Glomerular endothelial cell (primary cell): ENCODE data around the gene ITPK1. TPM values are rescaled to one million over a fixed set of nuclear protein-coding genes. Genes with fewer than 3 reads are reported as not detected.
"Not testable (repeated sequence)": the region's sequence is repeated elsewhere in the genome, so short reads cannot be mapped to it uniquely, and the experiment has no call there.

Source experiments
- DNase-seq: peaks from one replicate; pipeline ENCODE4 v3.0.0-alpha.2; 2011; ENCODE audit warnings: low read depth, low spot score; ENCODE audit errors: extremely low read depth
- total RNA-seq: library from RNA; depleted of rRNA; stranded (reverse); fragments of >200 nt; gene quantifications from 2 replicates; pipeline ENCODE4 v1.2.3, GENCODE V29; 2015

Gene ITPK1
- total RNA-seq, 1 donor from 2014 or later: 36.3 TPM

DNA sequence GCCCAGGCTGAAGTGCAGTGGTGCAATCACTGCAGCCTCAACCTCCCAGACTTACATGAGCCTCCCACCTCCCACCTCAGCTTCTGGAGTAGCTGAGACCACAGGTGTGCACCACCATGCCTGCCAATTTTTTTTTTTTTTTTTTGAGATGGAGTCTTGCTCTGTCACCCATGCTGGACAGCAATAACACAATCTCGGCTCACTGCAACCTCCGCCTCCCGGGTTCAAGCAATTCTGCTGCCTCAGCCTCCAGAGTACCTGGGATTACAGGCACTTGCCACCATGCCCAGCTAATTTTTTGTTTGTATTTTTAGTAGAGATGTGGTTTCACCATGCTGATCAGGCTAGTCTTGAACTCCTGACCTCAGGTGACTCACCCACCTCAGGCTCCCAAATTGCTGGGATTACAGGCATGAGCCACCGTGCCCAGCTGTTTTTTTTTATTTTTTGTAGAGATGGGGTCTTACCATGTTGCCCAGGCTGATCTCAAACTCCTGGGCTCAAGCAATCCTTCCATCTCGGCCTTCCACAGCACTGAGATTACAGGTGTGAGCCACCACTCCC is 15.6 kb upstream of the ITPK1 start:
- DNase-seq: not testable (repeated sequence)

DNA sequence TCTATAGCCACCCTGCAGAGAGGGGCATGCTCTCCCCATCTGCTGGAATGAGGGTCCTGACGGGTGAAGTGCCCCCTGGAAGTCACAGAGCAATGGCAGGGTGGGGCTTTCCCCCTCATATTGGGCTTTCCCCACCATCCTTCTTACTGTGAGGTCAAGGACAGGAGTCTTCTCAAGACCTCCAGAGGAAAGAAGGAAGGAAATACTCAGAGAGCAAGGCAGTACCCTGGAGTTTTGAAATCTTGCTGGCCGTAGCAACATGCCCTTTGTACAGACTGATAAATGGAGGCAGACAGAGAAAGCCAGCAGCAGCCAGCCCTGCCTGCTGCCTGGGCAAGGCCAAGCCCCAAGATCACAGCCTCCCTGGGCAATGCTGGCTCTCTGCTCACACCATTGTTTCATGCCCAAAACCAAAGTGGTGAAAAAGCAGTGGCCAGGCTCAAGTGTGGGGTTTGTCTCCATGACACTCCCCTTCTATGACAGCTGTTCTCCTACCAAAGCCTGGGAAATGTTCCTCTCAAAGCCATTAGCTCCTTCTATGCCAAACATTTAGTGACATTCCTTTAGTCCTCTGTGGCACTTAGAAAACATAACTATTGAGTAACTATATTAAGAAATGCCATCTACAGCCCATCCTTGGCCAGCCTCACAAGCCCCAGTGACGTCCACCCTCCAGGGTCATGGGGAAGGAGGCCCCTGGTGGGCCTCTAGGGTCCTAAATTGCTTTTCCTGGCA is 13.2 kb upstream of the ITPK1 start:
- DNase-seq: no peak

- DNase-seq: no peak
Measured at GRCh38 chr14:93126111-93126510, 10.4 kb upstream of the ITPK1 start.

GRCh38 chr14:93122826-93123225 is 7.1 kb upstream of the ITPK1 start:
- no peak for DNase-seq

DNA sequence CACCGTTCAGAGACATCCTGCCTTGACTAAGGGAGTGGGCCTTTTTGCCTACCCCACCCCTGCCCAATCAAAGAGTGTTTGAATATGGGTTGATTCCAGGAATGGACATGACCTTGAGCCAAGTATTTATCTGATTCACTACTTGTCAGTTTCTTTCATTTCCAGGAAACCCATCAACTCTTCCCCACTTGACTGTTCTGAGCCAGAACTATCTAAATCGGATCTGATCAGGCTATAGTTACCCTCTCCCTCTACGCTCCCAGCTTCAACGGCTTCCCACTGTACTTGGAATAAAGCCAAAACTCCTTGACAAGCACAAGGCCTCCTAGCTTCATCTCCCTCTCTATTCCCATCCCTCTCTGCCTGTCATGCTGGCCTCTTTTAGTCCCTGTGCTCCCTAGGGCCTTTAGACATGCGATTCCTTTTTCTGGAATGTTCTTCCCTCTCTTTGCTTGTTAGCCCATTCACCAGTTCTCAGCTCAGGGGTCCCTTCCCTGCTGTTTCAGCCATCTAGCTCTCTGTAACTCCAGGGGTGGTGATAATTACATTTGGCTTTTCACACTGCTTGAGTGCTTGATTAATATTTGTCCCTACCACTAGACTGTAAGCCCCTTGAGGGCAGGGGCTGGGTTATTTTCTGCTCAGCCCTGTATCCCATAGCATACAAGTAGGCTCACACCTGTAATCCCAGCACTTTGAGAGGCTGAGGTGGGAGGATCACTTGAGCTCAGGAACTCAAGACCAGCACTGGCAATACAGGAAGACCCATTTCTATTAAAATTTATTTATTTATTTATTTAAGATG is 5.5 kb upstream of the ITPK1 start:
- no peak for DNase-seq

- no peak for DNase-seq
Measured at GRCh38 chr14:93120517-93120916, 4.8 kb upstream of the ITPK1 start.

- no peak for DNase-seq
Measured at GRCh38 chr14:93116676-93117200, 1.0 kb upstream of the ITPK1 start.

DNA sequence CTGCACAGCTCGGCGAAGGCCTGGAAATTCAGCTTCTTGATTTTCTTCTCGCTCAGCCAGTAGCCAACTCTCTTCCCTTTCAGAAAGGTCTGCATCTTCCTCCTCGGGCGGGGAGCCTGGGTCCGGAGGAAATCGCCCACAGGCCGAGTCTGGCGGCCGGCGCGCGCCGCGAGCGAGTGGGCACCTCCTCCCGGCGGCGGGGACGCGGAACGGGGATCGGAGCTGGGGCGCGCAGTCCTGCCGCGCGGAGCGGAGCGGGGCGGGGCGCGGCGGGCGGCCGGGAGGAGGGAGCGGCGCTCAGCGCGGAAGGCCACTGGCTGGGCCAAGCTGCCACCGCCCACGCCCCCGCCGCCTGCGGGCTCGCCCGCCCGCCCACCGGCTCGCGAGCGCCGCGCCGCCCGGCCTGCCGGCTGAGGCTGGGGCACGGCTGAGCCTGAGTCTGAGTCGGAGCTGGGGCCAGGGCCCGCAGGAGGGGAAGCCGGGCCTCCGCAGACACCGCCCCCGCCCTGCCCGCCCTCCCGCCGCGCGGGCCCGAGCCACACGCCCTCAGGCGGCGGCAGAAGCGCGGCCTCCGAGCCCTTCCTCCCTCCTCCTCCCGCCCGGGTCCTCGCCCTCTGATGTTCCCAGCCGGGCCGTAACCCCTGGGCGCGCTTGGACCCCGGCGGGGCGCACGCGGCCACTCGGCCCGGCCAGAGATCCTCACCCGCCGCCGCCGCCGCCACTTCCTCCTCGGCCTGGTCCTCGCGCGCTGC is 480 bp downstream of the ITPK1 start:
- DNase-seq: no peak

DNA sequence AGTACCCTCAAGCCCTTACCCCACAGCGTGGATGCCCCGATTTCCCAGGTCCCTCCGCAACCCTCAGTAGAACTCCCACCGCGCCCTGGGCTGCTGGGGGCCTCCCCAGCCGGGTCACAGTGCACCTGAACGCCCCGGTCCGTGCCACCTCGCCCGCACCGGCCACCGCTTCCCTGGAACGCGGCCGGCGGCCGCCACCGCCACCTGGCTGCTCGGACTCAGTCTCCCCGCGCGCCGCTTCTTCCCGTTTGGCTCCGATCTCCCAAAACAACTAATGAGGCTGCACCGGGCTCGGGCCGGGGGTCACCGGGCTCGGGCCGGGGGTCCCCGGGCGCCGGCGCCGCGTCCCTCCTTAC is 1.0 kb downstream of the ITPK1 start:
- no peak for DNase-seq

- DNase-seq: no peak
Measured at GRCh38 chr14:93114068-93114710, 1.5 kb downstream of the ITPK1 start.

- DNase-seq: no peak
Measured at GRCh38 chr14:93113678-93114067, 2.1 kb downstream of the ITPK1 start.

- peak; percentile 68 for DNase-seq
Measured at GRCh38 chr14:93112891-93113677, 2.6 kb downstream of the ITPK1 start.

DNA sequence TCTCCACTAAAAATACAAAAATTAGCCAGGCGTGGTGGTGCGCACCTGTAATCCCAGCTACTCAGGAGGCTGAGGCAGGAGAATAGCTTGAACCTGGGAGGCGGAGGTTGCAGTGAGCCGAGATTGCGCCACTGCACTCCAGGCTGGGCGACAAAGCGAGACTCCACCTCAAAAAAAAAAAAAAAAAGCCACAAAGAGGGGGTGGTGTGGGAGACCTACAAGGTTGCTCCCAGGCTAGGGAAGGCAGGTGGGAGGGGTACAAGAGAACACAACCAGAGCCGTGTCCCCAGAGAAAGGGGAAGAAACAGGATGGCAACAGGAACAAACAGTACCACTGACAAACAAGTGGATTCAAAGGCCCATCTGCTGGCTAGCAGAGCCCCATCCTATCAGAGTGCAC is 4.2 kb downstream of the ITPK1 start:
- DNase-seq: not testable (repeated sequence)

- no peak for DNase-seq
Measured at GRCh38 chr14:93110856-93111419, 4.8 kb downstream of the ITPK1 start.

DNA sequence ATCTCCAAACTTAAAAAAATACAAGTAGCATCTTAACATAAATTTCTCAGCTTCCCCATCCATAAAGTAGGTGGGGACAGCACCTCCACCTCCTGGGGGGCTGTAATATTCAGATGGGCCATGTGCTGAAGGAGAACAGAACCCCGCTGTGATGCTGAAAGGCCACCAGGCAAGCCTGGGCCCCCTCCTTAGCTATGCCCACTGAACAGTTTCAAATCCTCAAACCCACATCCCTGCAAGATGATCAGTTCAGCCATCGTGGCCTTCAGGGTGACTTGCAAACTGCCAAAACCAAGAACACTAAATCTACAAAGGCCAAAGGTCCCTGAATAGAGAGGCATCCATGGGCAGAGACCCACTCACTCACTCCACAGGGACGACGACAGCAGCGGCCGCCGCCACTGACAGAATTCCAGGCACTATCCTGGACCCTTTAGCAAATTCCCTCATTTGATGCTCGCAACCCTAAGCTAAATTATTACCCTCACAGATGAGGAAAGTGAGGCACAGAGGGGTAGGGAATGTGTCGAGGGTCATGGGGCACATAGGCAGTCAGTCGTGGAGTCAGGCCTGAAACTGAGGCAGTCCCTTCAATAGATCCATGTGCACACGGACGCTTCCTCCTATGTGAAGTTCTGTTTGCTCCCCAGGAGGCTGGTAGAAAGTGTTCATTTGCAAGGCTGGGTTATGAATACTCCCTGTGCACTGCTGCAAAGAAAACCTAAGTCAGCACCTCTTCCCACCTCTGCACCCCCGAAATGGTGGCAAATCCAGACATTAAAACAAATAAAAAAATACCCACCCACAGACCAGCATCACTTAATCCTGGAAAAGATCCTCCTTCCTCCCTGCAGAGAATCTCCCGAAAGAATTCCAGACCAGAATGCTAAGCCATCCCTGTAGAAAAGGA is 5.9 kb downstream of the ITPK1 start:
- DNase-seq: no peak

GRCh38 chr14:93108105-93108504 is 7.6 kb downstream of the ITPK1 start:
- DNase-seq: no peak

GRCh38 chr14:93107453-93107852 is 8.3 kb downstream of the ITPK1 start:
- no peak for DNase-seq

DNA sequence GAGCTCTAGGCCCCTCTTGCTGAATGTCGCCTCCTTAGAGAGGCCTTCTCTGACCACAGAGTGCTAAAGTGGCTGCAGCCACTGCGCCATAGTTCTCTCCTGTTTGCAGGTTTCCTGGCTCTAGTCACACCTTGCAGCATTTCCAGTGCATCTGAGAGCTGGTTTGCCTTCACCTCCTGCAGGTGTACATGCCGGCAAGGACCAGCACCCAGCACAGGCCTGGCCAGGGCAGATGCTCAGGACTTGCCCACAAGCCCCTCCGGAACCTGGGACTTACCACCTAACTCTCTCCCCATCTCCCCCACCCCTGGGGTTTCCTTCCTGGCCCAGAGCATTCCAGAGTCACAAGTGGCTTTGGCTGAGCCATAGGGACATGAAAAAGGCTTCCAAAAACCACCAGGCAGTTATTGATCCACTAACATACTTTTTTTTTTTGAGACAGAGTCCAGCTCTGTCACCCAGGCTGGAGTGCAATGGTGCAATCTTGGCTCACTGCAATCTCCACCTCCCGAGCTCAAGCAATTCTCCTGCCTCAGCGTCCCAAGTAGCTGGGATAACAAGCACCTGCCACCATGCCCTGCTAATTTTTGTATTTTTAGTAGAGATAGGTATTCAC is 9.1 kb downstream of the ITPK1 start:
- DNase-seq: no peak
